Fibroblast of lung (primary cell): ENCODE results near the gene CILP. TPM values are rescaled to one million over a fixed set of nuclear protein-coding genes. Genes with fewer than 3 reads are reported as not detected.

Experiments
- DNase-seq, 2 donors: peaks; one replicate each; pipeline versions ENCODE4 v3.0.0 to v3.0.0-alpha.2; 2010; ENCODE audit warnings: low read depth in 2 of 2
- H2AFZ ChIP-seq: 2 replicates; pipeline ENCODE4 v1.5.1; 2012; ENCODE audit warnings: low read length, control low read depth, inconsistent platforms
- H3K27ac ChIP-seq: 2 replicates; pipeline ENCODE4 v1.5.1; 2011; ENCODE audit warnings: low read length, control low read depth; ENCODE audit not compliant: insufficient read depth
- H3K27me3 ChIP-seq: 2 replicates; pipeline ENCODE4 v1.5.1; 2011; ENCODE audit warnings: mild to moderate bottlenecking, low read length; ENCODE audit not compliant: control insufficient read depth, insufficient read depth
- H3K36me3 ChIP-seq: 2 replicates; pipeline ENCODE4 v1.5.1; 2011; ENCODE audit warnings: low read length; ENCODE audit not compliant: control insufficient read depth, insufficient read depth
- H3K4me1 ChIP-seq: 2 replicates; pipeline ENCODE4 v1.5.1; 2011; ENCODE audit warnings: low read length; ENCODE audit not compliant: control insufficient read depth, insufficient read depth; ENCODE audit errors: extremely low read depth
- H3K4me2 ChIP-seq: 2 replicates; pipeline ENCODE4 v1.5.1; 2011; ENCODE audit warnings: low read length, control low read depth; ENCODE audit not compliant: insufficient read depth; ENCODE audit errors: extremely low read depth
- H3K4me3 ChIP-seq, 4 experiments: fragments of 200-600 bp in 1 of 4; sonication (generic) in 1 of 4; replicated peaks in 1 of 4; 2 replicates each; pipeline ENCODE4 v1.5.1; 2011 to 2016; ENCODE audit warnings: low read length in 4 of 4, low read depth in 3 of 4, mild to moderate bottlenecking in 3 of 4, control low read depth in 2 of 4, inconsistent platforms in 1 of 4, mixed read lengths in 1 of 4; ENCODE audit not compliant: insufficient read depth in 1 of 4; ENCODE audit errors: control extremely low read depth in 1 of 4
- H3K79me2 ChIP-seq: 2 replicates; pipeline ENCODE4 v1.5.1; 2012; ENCODE audit warnings: mild to moderate bottlenecking, low read length, inconsistent platforms; ENCODE audit not compliant: control insufficient read depth, insufficient read depth
- H3K9ac ChIP-seq: 2 replicates; pipeline ENCODE4 v1.5.1; 2011; ENCODE audit warnings: mild to moderate bottlenecking, low read length, control low read depth; ENCODE audit not compliant: insufficient read depth
- H3K9me3 ChIP-seq: 2 replicates; pipeline ENCODE4 v1.5.1; 2012; ENCODE audit warnings: low read depth, low read length; ENCODE audit not compliant: control insufficient read depth, insufficient read depth
- H4K20me1 ChIP-seq: 2 replicates; pipeline ENCODE4 v1.5.1; 2011; ENCODE audit warnings: low read length; ENCODE audit not compliant: control insufficient read depth, insufficient read depth; ENCODE audit errors: extremely low read depth
- EZH2 ChIP-seq: IDR thresholded peaks from 2 replicates; pipeline ENCODE4 v1.5.1; 2012; ENCODE audit warnings: low read length, control low read depth, mild to moderate bottlenecking; ENCODE audit errors: missing control alignments
- polyA plus RNA-seq, 2 donors: library from polyadenylated mRNA; depleted of rRNA in 1 of 2; stranded (reverse) in 1 of 2; unstranded in 1 of 2; fragments of >200 nt; gene quantifications; 2 replicates each; pipeline ENCODE4 v1.2.1, GENCODE V29; 2011 to 2012; ENCODE audit warnings: missing spikeins in 1 of 2
- total RNA-seq: library from RNA; depleted of rRNA; stranded (reverse); fragments of >200 nt; gene quantifications from 2 replicates; pipeline ENCODE4 v1.2.1, GENCODE V29; 2014
- TF ChIP-seq, protein P1 (sequence below), 2 donors: IDR thresholded peaks in 1 of 2; conservative IDR thresholded peaks in 1 of 2; 1 replicate in 1 of 2; 2 replicates in 1 of 2; pipeline ENCODE4 v1.5.1; 2011 to 2012; ENCODE audit warnings: low read length in 2 of 2, control low read depth in 1 of 2, inconsistent platforms in 1 of 2, low read depth in 1 of 2, mild to moderate bottlenecking in 1 of 2

Gene CILP
- total and polyA plus RNA-seq, 2 donors (not counting 1 experiment from before 2014, with no cell fraction given) = 0.06 to 0.17 TPM

DNA sequence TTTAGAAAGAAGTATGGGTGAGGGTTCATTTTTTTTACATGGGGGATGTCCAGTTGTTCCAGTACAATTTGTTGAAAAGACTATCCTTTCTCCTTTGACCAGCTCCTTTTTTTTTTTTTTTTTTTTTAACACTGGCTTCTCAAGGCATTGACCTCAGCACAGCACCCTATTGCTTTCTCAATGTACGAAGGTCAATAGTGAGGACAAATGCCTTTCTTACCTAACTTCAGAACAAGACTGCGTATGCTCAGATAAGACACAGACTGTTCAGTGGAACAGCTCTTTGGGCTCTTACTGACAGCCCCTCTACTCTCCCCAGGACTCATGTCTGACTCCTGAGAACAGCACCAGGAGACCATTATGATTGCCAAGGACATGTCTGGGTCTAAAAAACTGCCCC is 10.4 kb upstream of the CILP start:
- no peak for DNase-seq
- H3K36me3 ChIP-seq = no peaks in the 10 kb centered on the region
- H3K79me2 ChIP-seq = no peaks in the 10 kb centered on the region
- no peak overlapping the region for H3K4me3 ChIP-seq
- H3K27ac ChIP-seq = no peak overlapping the region
- no peaks in the 10 kb centered on the region for H3K9me3 ChIP-seq
- H3K4me2 ChIP-seq = no peak overlapping the region
- H4K20me1 ChIP-seq = no peaks in the 10 kb centered on the region
- H3K27me3 ChIP-seq = peaks cover 3% of the 10 kb centered on the region
- no peaks in the 10 kb centered on the region for H3K4me1 ChIP-seq
- H3K9ac ChIP-seq = no peak overlapping the region
- TF ChIP-seq, protein P1, sequence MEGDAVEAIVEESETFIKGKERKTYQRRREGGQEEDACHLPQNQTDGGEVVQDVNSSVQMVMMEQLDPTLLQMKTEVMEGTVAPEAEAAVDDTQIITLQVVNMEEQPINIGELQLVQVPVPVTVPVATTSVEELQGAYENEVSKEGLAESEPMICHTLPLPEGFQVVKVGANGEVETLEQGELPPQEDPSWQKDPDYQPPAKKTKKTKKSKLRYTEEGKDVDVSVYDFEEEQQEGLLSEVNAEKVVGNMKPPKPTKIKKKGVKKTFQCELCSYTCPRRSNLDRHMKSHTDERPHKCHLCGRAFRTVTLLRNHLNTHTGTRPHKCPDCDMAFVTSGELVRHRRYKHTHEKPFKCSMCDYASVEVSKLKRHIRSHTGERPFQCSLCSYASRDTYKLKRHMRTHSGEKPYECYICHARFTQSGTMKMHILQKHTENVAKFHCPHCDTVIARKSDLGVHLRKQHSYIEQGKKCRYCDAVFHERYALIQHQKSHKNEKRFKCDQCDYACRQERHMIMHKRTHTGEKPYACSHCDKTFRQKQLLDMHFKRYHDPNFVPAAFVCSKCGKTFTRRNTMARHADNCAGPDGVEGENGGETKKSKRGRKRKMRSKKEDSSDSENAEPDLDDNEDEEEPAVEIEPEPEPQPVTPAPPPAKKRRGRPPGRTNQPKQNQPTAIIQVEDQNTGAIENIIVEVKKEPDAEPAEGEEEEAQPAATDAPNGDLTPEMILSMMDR (conservative IDR thresholded peaks at IDR 0.05 in 1 of 2, IDR thresholded peaks at IDR 0.05 in 1 of 2; ENCODE audit: low read depth in 1 of 2, low read length in 2 of 2) = no peak
- no peak for TF ChIP-seq EZH2
- no peak overlapping the region for H2AFZ ChIP-seq

DNA sequence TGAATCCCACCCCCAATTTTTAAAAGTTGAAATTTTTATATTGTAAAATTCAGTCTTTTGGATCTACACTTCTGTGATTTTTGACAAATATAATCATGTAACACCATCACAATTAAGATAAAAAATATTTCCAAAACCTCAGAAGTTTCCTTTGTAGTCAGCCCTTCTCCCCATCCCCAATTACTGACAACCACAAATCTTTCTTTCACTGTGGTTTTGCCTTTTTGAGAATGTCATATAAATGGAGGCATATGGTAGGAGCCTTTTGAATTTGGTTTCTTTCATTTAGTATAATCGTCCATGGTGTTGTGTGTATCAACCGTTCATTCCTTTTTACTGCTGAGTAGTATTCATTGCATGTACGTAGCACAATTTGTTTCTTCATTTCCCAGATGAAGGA is 7.9 kb upstream of the CILP start:
- Histone ChIP-seq H3K27ac (no peak overlapping the region), H4K20me1 (no peaks in the 10 kb centered on the region), H3K4me3 (no peak overlapping the region), H3K27me3 (peaks cover 3% of the 10 kb centered on the region), H3K4me1 (no peaks in the 10 kb centered on the region), H3K36me3 (no peaks in the 10 kb centered on the region), H3K79me2 (no peaks in the 10 kb centered on the region), H3K9me3 (no peaks in the 10 kb centered on the region), H2AFZ (no peak overlapping the region), H3K9ac (no peak overlapping the region), H3K4me2 (no peak overlapping the region)
- no peak for DNase-seq
- TF ChIP-seq EZH2 = no peak
- TF ChIP-seq, protein P1 (conservative IDR thresholded peaks at IDR 0.05 in 1 of 2, IDR thresholded peaks at IDR 0.05 in 1 of 2; ENCODE audit: low read depth in 1 of 2, low read length in 2 of 2) = no peak

DNA sequence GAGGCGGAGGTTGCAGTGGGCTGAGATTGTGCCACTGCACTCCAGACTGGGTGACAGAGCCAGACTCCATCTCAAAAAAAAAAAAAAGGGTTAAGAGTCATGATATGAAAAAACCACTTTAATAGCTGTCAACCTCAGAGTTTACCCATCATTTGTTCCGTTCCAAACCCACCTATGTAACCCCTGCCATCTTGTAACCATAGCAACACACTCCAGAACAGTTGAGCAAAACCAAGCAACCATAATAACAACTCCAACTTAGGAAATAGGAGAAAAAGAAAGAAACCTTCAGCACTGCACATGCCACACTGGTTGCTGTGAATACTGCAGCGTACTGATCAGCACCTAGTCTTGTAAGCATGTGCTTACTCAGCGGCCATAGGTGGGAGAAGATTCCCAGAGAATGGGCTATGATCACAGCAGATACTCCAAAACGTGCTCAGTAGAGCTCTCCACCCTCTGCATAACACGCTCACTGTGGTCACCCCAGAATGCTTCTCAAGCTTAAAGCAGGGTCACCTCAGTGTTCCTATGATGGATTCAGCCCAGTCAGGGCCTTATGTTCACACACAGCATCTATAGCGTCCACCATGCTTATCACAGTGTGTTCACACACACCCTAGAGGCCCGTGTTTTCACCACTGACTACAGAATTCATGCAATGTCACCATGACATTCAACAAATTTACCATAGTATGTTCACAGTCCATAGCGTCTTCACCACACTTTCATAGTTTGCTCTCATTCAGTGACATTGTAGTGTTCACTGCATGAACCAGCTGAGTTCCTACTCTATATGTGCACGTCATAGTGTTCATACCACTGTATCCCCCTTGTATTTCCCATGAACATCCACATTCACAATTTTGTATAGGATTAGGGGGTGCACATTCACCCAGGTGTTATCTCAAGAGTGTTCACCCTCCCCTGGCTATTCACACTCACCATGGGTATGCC is 6.5 kb upstream of the CILP start:
- peaks cover 3% of the 10 kb centered on the region for H3K27me3 ChIP-seq
- no peak overlapping the region for H3K4me2 ChIP-seq
- H3K9me3 ChIP-seq = no peaks in the 10 kb centered on the region
- no peak for DNase-seq
- H4K20me1 ChIP-seq = no peaks in the 10 kb centered on the region
- no peaks in the 10 kb centered on the region for H3K79me2 ChIP-seq
- H3K4me3 ChIP-seq = no peak overlapping the region
- H3K9ac ChIP-seq = no peak overlapping the region
- H3K36me3 ChIP-seq = no peaks in the 10 kb centered on the region
- H3K4me1 ChIP-seq = no peaks in the 10 kb centered on the region
- no peak overlapping the region for H2AFZ ChIP-seq
- no peak overlapping the region for H3K27ac ChIP-seq
- TF ChIP-seq, protein P1 (conservative IDR thresholded peaks at IDR 0.05 in 1 of 2, IDR thresholded peaks at IDR 0.05 in 1 of 2; ENCODE audit: low read depth in 1 of 2, low read length in 2 of 2) = no peak
- no peak for TF ChIP-seq EZH2
